Endothelial cell of umbilical vein (primary cell): ENCODE measurements around the gene GALNT4. TPM values are rescaled to one million over a fixed set of nuclear protein-coding genes. Genes with fewer than 3 reads are reported as not detected.

Source experiments
- BruUV-seq: library from RNA; stranded (reverse); fragments of 400-500 nt; replicated peaks from 2 replicates; lab custom pipeline; 2021; lab: Mats Ljungman, UMichigan
- CTCF ChIA-PET: fragments of 300-600, 350-600 bp; sonication (Branson Sonifier 250); formaldehyde crosslinking; loops from one replicate; lab custom pipeline; 2021; ENCODE audit warnings: antibody characterized with exemption, inconsistent platforms; lab: Charles Lee
- POLR2A ChIA-PET: fragments of 300-600, 350-600 bp; sonication (Branson Sonifier 250); formaldehyde crosslinking; loops from one replicate; lab custom pipeline; 2021; ENCODE audit warnings: antibody characterized with exemption, inconsistent platforms; lab: Charles Lee
- DNase-seq: peaks from one replicate; pipeline ENCODE4 v3.0.0-alpha.2; 2011; ENCODE audit warnings: low read depth, low spot score
- FAIRE-seq: peaks from 2 replicates; lab custom pipeline; 2011; peaks lifted over from hg19 to GRCh38; lab: Jason Lieb, UNC
- H2AFZ ChIP-seq: 2 replicates; pipeline ENCODE4 v1.6.0; 2012; ENCODE audit warnings: low read depth, low read length, control low read depth, inconsistent platforms
- H3K27ac ChIP-seq: 2 replicates; pipeline ENCODE4 v1.5.1; 2011; ENCODE audit warnings: low read depth, mild to moderate bottlenecking, control low read depth, low read length, moderate library complexity; ENCODE audit not compliant: insufficient read depth
- H3K27me3 ChIP-seq, 2 experiments: 2 replicates each; pipeline versions ENCODE4 v1.6.0 to v1.6.1; 2011; ENCODE audit warnings: low read length in 2 of 2, mixed read lengths in 1 of 2; ENCODE audit not compliant: control insufficient read depth in 2 of 2, insufficient read depth in 2 of 2
- H3K36me3 ChIP-seq, 2 experiments: 2 replicates in 1 of 2; 3 replicates in 1 of 2; pipeline ENCODE4 v1.5.1; 2011; ENCODE audit warnings: low read length in 2 of 2, mild to moderate bottlenecking in 1 of 2, moderate library complexity in 1 of 2; ENCODE audit not compliant: control insufficient read depth in 2 of 2, insufficient read depth in 2 of 2; ENCODE audit errors: extremely low read depth in 1 of 2
- H3K4me1 ChIP-seq: 3 replicates; pipeline ENCODE4 v1.5.1; 2011; ENCODE audit warnings: mild to moderate bottlenecking, low read length; ENCODE audit not compliant: control insufficient read depth, insufficient read depth; ENCODE audit errors: extremely low read depth
- H3K4me2 ChIP-seq: 2 replicates; pipeline ENCODE4 v1.6.1; 2011; ENCODE audit warnings: low read length, control low read depth, mixed read lengths; ENCODE audit not compliant: insufficient read depth
- H3K4me3 ChIP-seq, 3 experiments: fragments of 200-600 bp in 1 of 3; sonication (generic), shearing (Covaris generic) in 1 of 3; replicated peaks in 1 of 3; 2 replicates each; pipeline ENCODE4 v1.5.1; 2011 to 2016; ENCODE audit warnings: control low read depth in 3 of 3, low read length in 3 of 3, mild to moderate bottlenecking in 2 of 3, inconsistent platforms in 1 of 3, low read depth in 1 of 3, moderate library complexity in 1 of 3; ENCODE audit not compliant: insufficient read depth in 1 of 3
- H3K79me2 ChIP-seq: 2 replicates; pipeline ENCODE4 v1.6.0; 2012; ENCODE audit warnings: low read length, inconsistent platforms; ENCODE audit not compliant: control insufficient read depth, insufficient read depth
- H3K9ac ChIP-seq: replicated peaks from 2 replicates; pipeline ENCODE3; 2011; ENCODE audit warnings: low read length, control low read depth; ENCODE audit not compliant: insufficient read depth; ENCODE audit errors: extremely low read depth
- H3K9me1 ChIP-seq: replicated peaks from 3 replicates; pipeline ENCODE4 v1.6.0; 2011; ENCODE audit warnings: mild to moderate bottlenecking, low read length; ENCODE audit not compliant: control insufficient read depth, insufficient read depth; ENCODE audit errors: extremely low read depth
- H3K9me3 ChIP-seq: replicated peaks from 2 replicates; pipeline ENCODE4 v1.5.1; 2012; ENCODE audit warnings: low read length, inconsistent platforms; ENCODE audit not compliant: control insufficient read depth, insufficient read depth
- H4K20me1 ChIP-seq: replicated peaks from 2 replicates; pipeline ENCODE3; 2011; ENCODE audit warnings: mild to moderate bottlenecking, low read length; ENCODE audit not compliant: control insufficient read depth, insufficient read depth; ENCODE audit errors: extremely low read depth
- CTCF ChIP-seq, 2 donors: IDR thresholded peaks; 1 replicate in 1 of 2; 2 replicates in 1 of 2; pipeline ENCODE4 v1.5.1; 2011; ENCODE audit warnings: low read length in 2 of 2, mild to moderate bottlenecking in 2 of 2, moderate library complexity in 2 of 2, control low read depth in 1 of 2, inconsistent platforms in 1 of 2, low read depth in 1 of 2; ENCODE audit not compliant: insufficient read depth in 1 of 2; ENCODE audit errors: extremely low read depth in 1 of 2
- EZH2 ChIP-seq: IDR thresholded peaks from 2 replicates; pipeline ENCODE4 v1.6.1; 2012; ENCODE audit warnings: borderline replicate concordance, low read depth, mild to moderate bottlenecking, moderate library complexity, low read length, inconsistent platforms; ENCODE audit not compliant: severe bottlenecking
- FOS ChIP-seq: IDR thresholded peaks from 2 replicates; pipeline ENCODE4 v1.6.1; 2011; ENCODE audit warnings: mild to moderate bottlenecking, low read length, moderate library complexity, borderline replicate concordance; ENCODE audit not compliant: insufficient read depth
- GATA2 ChIP-seq: IDR thresholded peaks from 2 replicates; pipeline ENCODE4 v1.7.0; 2011; ENCODE audit warnings: low read depth, mild to moderate bottlenecking, moderate library complexity, mixed read lengths, low read length; ENCODE audit not compliant: insufficient read length, insufficient read depth
- JUN ChIP-seq: IDR thresholded peaks from 2 replicates; pipeline ENCODE4 v1.6.1; 2011; ENCODE audit warnings: borderline replicate concordance, low read depth; ENCODE audit not compliant: insufficient read length, insufficient read depth
- MAX ChIP-seq: IDR thresholded peaks from 2 replicates; pipeline ENCODE4 v1.6.1; 2011; ENCODE audit not compliant: insufficient read depth, insufficient read length
- MYC ChIP-seq: IDR thresholded peaks from one replicate; pipeline ENCODE4 v1.6.1; 2011; ENCODE audit warnings: mild to moderate bottlenecking, low read depth, low read length
- POLR2A ChIP-seq: IDR thresholded peaks from 2 replicates; pipeline ENCODE4 v1.6.1; 2012; ENCODE audit warnings: low read depth, mild to moderate bottlenecking, control low read depth, low read length
- POLR2AphosphoS5 ChIP-seq: IDR thresholded peaks from 2 replicates; pipeline ENCODE4 v1.6.1; 2012; ENCODE audit warnings: low read depth, mild to moderate bottlenecking, control low read depth, low read length, moderate library complexity; ENCODE audit not compliant: insufficient read depth
- dilution Hi-C: fragments of 300-500 bp; cut with MboI; formaldehyde crosslinking; loops from one replicate; pipeline ENCODE4 v1.15.0; 2019; ENCODE audit warnings: low sequenced_read_pairs; ENCODE audit not compliant: extremely low pct_ligation_motif_present
- intact Hi-C: fragments of 100-400 bp; cut with micrococcal nuclease; formaldehyde crosslinking; loops from one replicate; pipeline ENCODE4 v1.10.0; 2022
- polyA plus RNA-seq, 4 experiments: library from polyadenylated mRNA; depleted of rRNA in 3 of 4; stranded (reverse) in 3 of 4; unstranded in 1 of 4; fragments of >200 nt; gene quantifications; 2 replicates each; pipeline versions ENCODE4 v1.2.1 to v1.2.3, GENCODE V29; 2011 to 2012; ENCODE audit warnings: missing spikeins in 1 of 4
- total RNA-seq: library from RNA; stranded (reverse); gene quantifications from 2 replicates; pipeline ENCODE4 v1.2.3, GENCODE V29; 2021

GALNT4 gene
- total and polyA plus RNA-seq, 2 donors (not counting 3 experiments of a cell fraction or from before 2014, with no cell fraction given), result 2.0 to 9.8 TPM

GRCh38 chr12:89539426-89540223 lies 15.0 kb upstream of the GALNT4 start:
- no peak for TF ChIP-seq FOS
- TF ChIP-seq GATA2, result no peak
- TF ChIP-seq POLR2AphosphoS5, result no peak
- TF ChIP-seq MAX, result no peak
- TF ChIP-seq EZH2, result no peak
- no peak for TF ChIP-seq MYC
- TF ChIP-seq JUN, result no peak
- no peak for TF ChIP-seq CTCF (IDR thresholded peaks at IDR 0.05; ENCODE audit: extremely low read depth in 1 of 2, insufficient read depth in 1 of 2, low read depth in 1 of 2, low read length in 2 of 2)
- TF ChIP-seq POLR2A, result no peak
- intact Hi-C loops (loop anchor here (5.0 to 10.0 kb wide), 5 partner anchors 323 to 1158 kb away; no protein-coding TSS in a partner anchor), dilution Hi-C loops (no loop called here)
- H4K20me1 ChIP-seq, result no peaks in the 10 kb centered on the region
- no peak overlapping the region for H3K27ac ChIP-seq
- peaks cover 9% of the 10 kb centered on the region for H3K4me1 ChIP-seq
- no TSS peak for BruUV-seq
- H3K36me3 ChIP-seq, result no peaks in the 10 kb centered on the region
- H3K9me1 ChIP-seq, result no peaks in the 10 kb centered on the region
- DNase-seq (no peak), FAIRE-seq (no peak)
- no peak overlapping the region for H3K9ac ChIP-seq
- no peaks in the 10 kb centered on the region for H3K27me3 ChIP-seq
- H3K4me3 ChIP-seq, result no peak overlapping the region
- H3K9me3 ChIP-seq, result no peaks in the 10 kb centered on the region
- POLR2A ChIA-PET, result no interaction called here
- H3K4me2 ChIP-seq, result no peak overlapping the region
- H3K79me2 ChIP-seq, result no peaks in the 10 kb centered on the region
- CTCF ChIA-PET, result interaction anchor here (1.2 to 2.0 kb wide), 2 partner anchors 563 to 1401 kb away, joined by 3 to 6 read pairs; no protein-coding TSS in a partner anchor
- no peak overlapping the region for H2AFZ ChIP-seq
